Activated T-cell treated with anti-CD3 and anti-CD28 coated beads, Interleukin-2, amount 50 U/mL, for 4 hours (primary cell): ENCODE measurements around the gene PRKCE. TPM values are rescaled to one million over a fixed set of nuclear protein-coding genes. Genes with fewer than 3 reads are reported as not detected.
A peak's percentile ranks its signal among the peaks of the same experiment; 100 is the strongest.

Experiments used
- ATAC-seq, 2 donors: fragments of 200-7000 bp; cut with Tn5 transposase; one replicate each; pipeline ENCODE4 v1.10.0; 2021
- DNase-seq: peaks from one replicate; pipeline ENCODE4 v3.0.0-alpha.2; 2020
- H3K27me3 Mint-ChIP-seq: one replicate; pipeline ENCODE4 v1.8.0; 2021; ENCODE audit warnings: low read depth, mixed read lengths
- H3K36me3 Mint-ChIP-seq: one replicate; pipeline ENCODE4 v1.8.0; 2022; ENCODE audit warnings: mixed read lengths; ENCODE audit not compliant: insufficient read depth
- H3K4me1 Mint-ChIP-seq: one replicate; pipeline ENCODE4 v1.8.0; 2021; ENCODE audit warnings: low read depth, mixed read lengths
- H3K4me3 Mint-ChIP-seq: one replicate; pipeline ENCODE4 v1.8.0; 2021; ENCODE audit warnings: mild to moderate bottlenecking, moderate library complexity, mixed read lengths
- H3K9me3 Mint-ChIP-seq: one replicate; pipeline ENCODE4 v1.8.0; 2021; ENCODE audit warnings: mixed read lengths
- total RNA-seq, 3 donors: library from RNA; stranded (reverse); gene quantifications; one replicate each; pipeline ENCODE4 v1.2.1, GENCODE V29; 2021

Gene PRKCE
- total RNA-seq, 3 donors from 2014 or later, result 9.1 to 9.5 (median 9.2) TPM

DNA sequence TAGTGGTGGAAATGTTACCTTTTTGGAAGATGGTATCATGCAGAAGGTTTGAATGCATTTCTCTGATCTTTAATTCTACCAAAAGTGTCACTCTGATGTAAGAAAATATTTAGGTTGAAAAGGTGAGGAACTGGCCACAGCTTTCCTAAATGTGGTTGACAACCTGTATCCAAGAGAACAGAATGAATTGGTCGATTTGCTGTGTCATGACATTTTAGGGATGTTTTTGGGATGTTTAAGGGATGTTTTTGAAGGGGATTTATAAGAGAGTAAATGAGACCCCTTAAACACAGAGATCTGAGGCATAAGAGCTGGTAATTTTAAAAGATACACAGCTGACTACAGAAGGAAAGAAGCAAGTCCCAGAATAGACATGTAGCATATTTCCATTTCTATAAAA lies 375.0 kb downstream of the PRKCE start:
- H3K27me3 Mint-ChIP-seq, result no peaks in the 10 kb centered on the region
- DNase-seq (no peak), ATAC-seq (no peak)
- no peaks in the 10 kb centered on the region for H3K9me3 Mint-ChIP-seq
- no peak overlapping the region for H3K4me3 Mint-ChIP-seq
- no peaks in the 10 kb centered on the region for H3K4me1 Mint-ChIP-seq
- peaks cover 21% of the 10 kb centered on the region for H3K36me3 Mint-ChIP-seq

- ATAC-seq (no peak), DNase-seq (no peak)
- Mint-ChIP-seq H3K4me1 (peaks cover 5% of the 10 kb centered on the region), H3K27me3 (no peaks in the 10 kb centered on the region), H3K4me3 (no peak overlapping the region), H3K9me3 (no peaks in the 10 kb centered on the region), H3K36me3 (peaks cover 24% of the 10 kb centered on the region)
Observed at GRCh38 chr2:46029332-46029811, 377.9 kb downstream of the PRKCE start.

DNA sequence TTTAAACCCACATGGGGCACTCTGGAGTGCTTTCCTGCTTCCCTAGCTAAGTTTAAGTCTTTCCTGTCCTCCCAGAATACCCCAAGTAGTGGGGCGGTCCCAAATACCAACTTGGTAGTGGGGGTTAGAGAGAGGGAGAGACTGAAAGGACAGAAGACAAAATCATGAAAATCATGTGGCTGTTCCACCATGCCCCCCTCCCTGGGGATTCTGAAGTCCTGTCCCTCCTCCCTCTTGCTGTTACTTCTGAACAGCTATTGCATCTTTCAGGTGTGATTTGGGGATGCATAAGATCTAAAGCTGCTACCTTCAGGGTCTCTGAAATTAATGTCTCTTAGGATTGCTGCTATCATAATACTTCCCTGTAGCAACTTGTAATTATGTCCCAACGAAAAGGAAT lies 378.9 kb downstream of the PRKCE start:
- no peak for ATAC-seq
- Mint-ChIP-seq H3K27me3 (no peaks in the 10 kb centered on the region), H3K4me3 (no peak overlapping the region), H3K9me3 (no peaks in the 10 kb centered on the region), H3K4me1 (peaks cover 5% of the 10 kb centered on the region), H3K36me3 (peaks cover 24% of the 10 kb centered on the region)
- no peak for DNase-seq

DNA sequence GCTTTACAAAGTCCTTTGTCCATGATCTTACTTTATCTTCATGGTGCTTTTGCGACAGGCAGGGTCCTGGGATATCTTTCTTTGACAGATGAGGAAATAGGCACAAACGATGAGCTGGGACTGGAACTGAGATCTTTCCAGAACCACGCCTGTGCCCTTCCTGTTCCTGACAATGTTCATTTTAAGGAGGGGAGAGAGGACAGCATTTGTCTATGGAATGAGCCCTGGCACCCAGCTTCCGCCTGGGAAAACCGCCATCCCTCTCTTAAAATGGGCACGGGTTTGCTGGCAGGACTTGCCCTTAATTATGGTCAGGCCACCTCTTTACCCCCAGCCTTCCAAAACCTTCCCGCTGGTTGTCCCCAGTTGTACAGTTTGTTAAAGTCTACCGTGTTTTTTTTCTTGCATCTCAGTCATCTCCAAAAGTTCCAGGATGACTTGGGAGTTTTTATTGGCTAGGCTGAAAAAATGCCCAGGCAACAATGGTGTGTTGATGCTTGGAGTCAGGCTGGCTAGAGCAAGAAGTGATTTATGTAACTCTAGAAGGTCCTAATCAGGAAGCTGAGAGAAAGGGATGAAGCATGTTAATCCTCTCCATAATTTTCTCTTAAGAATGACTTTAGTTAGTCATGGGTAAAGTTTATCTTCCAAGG lies 380.8 kb downstream of the PRKCE start:
- ATAC-seq (no peak), DNase-seq (no peak)
- H3K4me3 Mint-ChIP-seq, result no peak overlapping the region
- no peaks in the 10 kb centered on the region for H3K9me3 Mint-ChIP-seq
- peaks cover 25% of the 10 kb centered on the region for H3K36me3 Mint-ChIP-seq
- peaks cover 5% of the 10 kb centered on the region for H3K4me1 Mint-ChIP-seq
- no peaks in the 10 kb centered on the region for H3K27me3 Mint-ChIP-seq

DNA sequence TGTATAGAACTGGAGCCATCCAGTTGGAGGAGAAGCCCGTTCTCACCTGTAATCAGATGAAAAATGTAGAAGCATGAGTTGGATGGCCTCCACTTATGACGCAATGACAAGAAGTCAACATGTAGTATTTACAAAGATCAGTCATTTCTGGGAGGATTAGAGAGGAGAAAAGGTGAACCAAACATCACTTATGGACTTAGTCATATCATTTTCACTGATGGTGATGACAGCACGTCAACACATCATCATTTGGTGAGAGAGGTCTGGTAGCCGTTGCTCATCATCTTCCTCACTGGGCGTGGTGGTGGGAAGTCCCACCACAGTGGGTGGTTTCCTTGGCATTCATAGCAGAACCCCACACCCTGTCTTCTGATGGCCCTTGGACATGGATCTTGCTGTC lies 381.5 kb downstream of the PRKCE start:
- Mint-ChIP-seq H3K27me3 (no peaks in the 10 kb centered on the region), H3K4me3 (no peak overlapping the region), H3K36me3 (peaks cover 25% of the 10 kb centered on the region), H3K9me3 (no peaks in the 10 kb centered on the region), H3K4me1 (peaks cover 5% of the 10 kb centered on the region)
- DNase-seq (no peak), ATAC-seq (peak; percentile 75 to 89)

DNA sequence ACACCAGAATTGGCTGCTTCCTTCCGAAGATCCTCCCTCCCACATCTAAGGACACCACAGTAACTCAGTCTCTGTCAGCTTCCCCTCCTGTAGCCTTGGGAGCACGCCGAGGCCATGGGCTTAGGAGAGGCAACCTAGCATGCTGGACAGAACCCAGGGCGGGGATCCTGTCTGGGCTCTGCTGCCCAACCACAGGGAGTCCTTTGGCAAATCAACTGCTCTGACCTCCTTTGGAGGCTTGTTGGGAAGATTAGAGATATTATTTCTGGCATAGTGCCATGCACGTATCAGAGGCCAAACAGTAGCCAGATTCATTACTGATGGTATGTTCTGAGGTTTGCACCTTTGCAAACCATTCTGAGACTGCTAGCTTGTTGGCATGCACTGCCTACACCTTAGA lies 383.1 kb downstream of the PRKCE start:
- ATAC-seq, result no peak
- Mint-ChIP-seq H3K27me3 (no peaks in the 10 kb centered on the region), H3K4me3 (no peak overlapping the region)

DNA sequence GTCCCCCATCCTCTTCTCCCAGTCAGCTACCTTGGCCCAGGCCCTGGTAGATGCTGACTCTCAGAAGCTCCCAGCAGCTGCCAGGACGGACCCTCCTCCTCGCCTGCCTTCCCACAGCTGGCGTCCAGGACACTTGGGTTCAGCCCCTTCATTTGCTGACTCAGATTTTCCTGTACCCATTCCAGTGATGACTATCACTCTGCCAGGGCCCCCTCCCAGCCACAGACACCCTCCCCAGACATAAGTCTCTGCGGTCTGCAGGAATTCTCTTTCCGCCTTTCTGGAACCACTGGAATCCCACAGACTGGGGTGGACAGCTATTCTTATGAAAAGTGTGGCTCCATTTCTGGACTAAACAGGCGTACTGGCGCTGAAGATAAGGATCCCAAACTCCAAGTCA lies 385.5 kb downstream of the PRKCE start:
- DNase-seq (no peak), ATAC-seq (no peak)
- Mint-ChIP-seq H3K9me3 (no peaks in the 10 kb centered on the region), H3K4me1 (peaks cover 5% of the 10 kb centered on the region), H3K36me3 (peaks cover 14% of the 10 kb centered on the region), H3K27me3 (no peaks in the 10 kb centered on the region), H3K4me3 (no peak overlapping the region)

More for the DNA sequence above, 383.1 kb downstream of the PRKCE start:
- Mint-ChIP-seq H3K9me3 (no peaks in the 10 kb centered on the region), H3K36me3 (peaks cover 19% of the 10 kb centered on the region), H3K4me1 (peaks cover 5% of the 10 kb centered on the region)
- no peak for DNase-seq

DNA sequence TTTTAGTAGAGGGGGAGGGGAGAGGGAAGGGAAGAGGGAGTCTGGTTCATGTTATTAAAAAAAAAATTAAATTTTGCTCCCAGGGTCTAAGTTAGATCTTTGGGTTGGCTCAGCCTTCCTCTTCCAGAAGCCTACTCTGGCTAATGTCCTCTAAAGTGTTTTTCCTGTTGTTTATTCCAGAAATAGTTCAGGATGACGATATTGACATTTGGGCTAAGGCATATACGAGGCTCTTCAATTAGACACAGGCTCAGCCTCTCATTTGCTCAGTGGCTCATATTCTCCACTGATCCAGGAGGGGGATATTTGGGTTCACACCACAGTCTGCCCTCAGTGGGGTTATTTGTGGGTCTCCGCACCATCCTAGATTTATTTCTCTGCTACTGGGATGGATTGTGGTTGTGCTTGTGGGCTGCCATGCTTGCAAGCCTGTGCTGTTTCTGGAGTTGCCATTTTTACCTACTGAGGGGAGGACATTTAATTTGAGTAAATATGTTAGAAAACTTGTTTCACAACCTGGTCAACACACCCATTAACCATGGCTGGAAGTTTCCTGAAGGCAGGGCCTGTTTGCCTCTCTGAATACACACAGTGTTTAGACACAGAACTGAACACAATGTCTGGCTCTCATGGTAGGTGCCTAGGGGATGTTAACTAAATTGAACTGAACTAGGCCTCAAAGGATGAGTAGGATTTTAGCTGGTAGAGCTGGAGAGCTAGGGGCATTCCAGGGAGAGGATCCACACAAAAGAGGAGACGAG lies 388.2 kb downstream of the PRKCE start:
- no peaks in the 10 kb centered on the region for H3K9me3 Mint-ChIP-seq
- ATAC-seq, result no peak
- no peaks in the 10 kb centered on the region for H3K4me1 Mint-ChIP-seq
- no peak for DNase-seq
- H3K27me3 Mint-ChIP-seq, result no peaks in the 10 kb centered on the region
- peaks cover 10% of the 10 kb centered on the region for H3K36me3 Mint-ChIP-seq
- no peak overlapping the region for H3K4me3 Mint-ChIP-seq

DNA sequence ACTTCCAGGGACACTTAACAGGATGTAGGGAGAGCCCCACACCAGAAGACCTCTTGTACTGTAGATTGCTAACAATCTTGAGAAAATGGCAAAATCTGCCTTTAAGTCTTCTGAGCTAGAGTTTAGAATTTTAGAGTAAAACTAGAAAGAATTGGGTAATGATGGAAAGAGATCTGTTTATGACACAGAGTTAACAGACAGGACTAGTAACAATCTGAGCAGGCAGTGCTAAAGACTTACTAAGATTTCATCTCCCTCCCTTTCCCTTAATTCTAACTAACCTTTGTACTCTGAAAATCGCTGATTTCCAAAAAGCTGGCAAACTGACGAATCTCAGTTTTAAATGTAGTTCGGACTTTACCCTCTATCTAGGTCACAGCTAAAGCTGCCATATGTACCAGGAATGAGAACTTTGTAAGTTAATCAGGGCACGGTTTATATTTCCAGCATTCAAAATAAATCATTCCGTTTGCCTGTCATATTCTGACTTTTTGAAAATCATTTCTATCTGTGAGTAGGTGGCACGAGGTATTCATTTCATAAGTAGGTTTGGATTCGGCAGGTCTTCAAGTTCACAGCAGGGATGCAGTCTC lies 389.2 kb downstream of the PRKCE start:
- H3K9me3 Mint-ChIP-seq, result no peaks in the 10 kb centered on the region

GRCh38 chr2:46041434-46041833 lies 390.0 kb downstream of the PRKCE start:
- no peak for ATAC-seq
- H3K9me3 Mint-ChIP-seq, result no peaks in the 10 kb centered on the region
- no peak for DNase-seq
- no peaks in the 10 kb centered on the region for H3K27me3 Mint-ChIP-seq
- peaks cover 13% of the 10 kb centered on the region for H3K36me3 Mint-ChIP-seq
- no peaks in the 10 kb centered on the region for H3K4me1 Mint-ChIP-seq
- no peak overlapping the region for H3K4me3 Mint-ChIP-seq

More for the DNA sequence above, 389.2 kb downstream of the PRKCE start:
- Mint-ChIP-seq H3K4me1 (no peaks in the 10 kb centered on the region), H3K36me3 (peaks cover 13% of the 10 kb centered on the region), H3K27me3 (no peaks in the 10 kb centered on the region), H3K4me3 (no peak overlapping the region)
- ATAC-seq (no peak), DNase-seq (no peak)

- no peak for ATAC-seq
- Mint-ChIP-seq H3K27me3 (no peaks in the 10 kb centered on the region), H3K4me3 (no peak overlapping the region), H3K4me1 (no peaks in the 10 kb centered on the region), H3K36me3 (peaks cover 15% of the 10 kb centered on the region), H3K9me3 (no peaks in the 10 kb centered on the region)
- DNase-seq, result no peak
Observed at GRCh38 chr2:46042207-46042637, 390.7 kb downstream of the PRKCE start.

- no peaks in the 10 kb centered on the region for H3K9me3 Mint-ChIP-seq
- no peak for ATAC-seq
- no peaks in the 10 kb centered on the region for H3K4me1 Mint-ChIP-seq
- H3K36me3 Mint-ChIP-seq, result peaks cover 15% of the 10 kb centered on the region
- DNase-seq, result no peak
- H3K27me3 Mint-ChIP-seq, result no peaks in the 10 kb centered on the region
- H3K4me3 Mint-ChIP-seq, result no peak overlapping the region
Observed at GRCh38 chr2:46042711-46043110, 391.2 kb downstream of the PRKCE start.

GRCh38 chr2:46045888-46046287 lies 394.4 kb downstream of the PRKCE start:
- Mint-ChIP-seq H3K36me3 (peaks cover 11% of the 10 kb centered on the region), H3K4me3 (no peak overlapping the region), H3K27me3 (no peaks in the 10 kb centered on the region), H3K4me1 (no peaks in the 10 kb centered on the region), H3K9me3 (no peaks in the 10 kb centered on the region)
- no peak for DNase-seq
- ATAC-seq, result no peak

DNA sequence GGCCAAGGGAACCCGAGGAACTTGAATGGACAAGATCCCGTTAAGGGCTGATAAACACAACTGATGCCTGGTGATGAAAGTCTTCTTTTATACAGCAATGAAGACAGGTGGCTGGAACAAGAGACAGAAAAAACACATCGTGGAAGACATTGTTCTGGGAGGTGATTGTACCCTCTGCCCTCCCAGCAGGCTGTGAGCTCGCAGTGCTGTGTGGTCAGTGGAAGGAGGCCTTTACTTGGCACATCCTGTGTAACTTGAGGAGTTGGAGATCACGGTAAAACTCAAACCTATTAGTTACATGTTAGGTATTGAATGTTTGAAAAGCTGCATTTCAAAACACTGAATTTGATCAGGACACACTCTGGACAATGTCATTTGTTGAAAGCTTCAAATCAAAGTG lies 395.8 kb downstream of the PRKCE start:
- H3K36me3 Mint-ChIP-seq, result peaks cover 11% of the 10 kb centered on the region
- DNase-seq (no peak), ATAC-seq (no peak)
- H3K4me3 Mint-ChIP-seq, result no peak overlapping the region
- H3K4me1 Mint-ChIP-seq, result no peaks in the 10 kb centered on the region
- H3K27me3 Mint-ChIP-seq, result no peaks in the 10 kb centered on the region
- H3K9me3 Mint-ChIP-seq, result no peaks in the 10 kb centered on the region

GRCh38 chr2:46048693-46049092 lies 397.2 kb downstream of the PRKCE start:
- no peak for ATAC-seq
- peaks cover 11% of the 10 kb centered on the region for H3K36me3 Mint-ChIP-seq
- H3K27me3 Mint-ChIP-seq, result no peaks in the 10 kb centered on the region
- H3K9me3 Mint-ChIP-seq, result no peaks in the 10 kb centered on the region
- no peak overlapping the region for H3K4me3 Mint-ChIP-seq
- DNase-seq, result no peak
- no peaks in the 10 kb centered on the region for H3K4me1 Mint-ChIP-seq
